Rectal smooth muscle tissue (tissue), 1 donor: ENCODE results near the gene CDC42.
A peak's percentile ranks its signal among the peaks of the same experiment; 100 is the strongest.
"Not testable (repeated sequence)": the region's sequence is repeated elsewhere in the genome, so short reads cannot be mapped to it uniquely, and the experiment has no call there.

Source experiments
- H3K27ac ChIP-seq: one replicate; pipeline ENCODE4 v1.7.0; 2013; ENCODE audit warnings: low read depth, low read length, inconsistent platforms
- H3K27me3 ChIP-seq: one replicate; pipeline ENCODE4 v1.7.0; 2013; ENCODE audit warnings: low read length; ENCODE audit not compliant: control insufficient read depth, insufficient read depth
- H3K36me3 ChIP-seq: one replicate; pipeline ENCODE4 v1.7.0; 2013; ENCODE audit warnings: low read length; ENCODE audit not compliant: control insufficient read depth, insufficient read depth
- H3K4me1 ChIP-seq: one replicate; pipeline ENCODE4 v1.7.0; 2013; ENCODE audit warnings: low read length; ENCODE audit not compliant: control insufficient read depth, insufficient read depth
- H3K4me3 ChIP-seq: one replicate; pipeline ENCODE4 v1.7.0; 2013; ENCODE audit warnings: low read length
- H3K9ac ChIP-seq: one replicate; pipeline ENCODE4 v1.7.0; 2013; ENCODE audit warnings: low read length

The CDC42 gene

GRCh38 chr1:22052115-22053016, at the start of gene CDC42:
TSS of gene CDC42 (plus strand) at chr1:22052709. CDS start at chr1:22078479, 25,770 bp downstream.
- peak within 1 kb of the TSS; percentile 59 for H3K9ac ChIP-seq
- H3K27me3 ChIP-seq = no peaks in the 10 kb centered on the region
- H3K36me3 ChIP-seq = no peaks in the 10 kb centered on the region
- H3K4me1 ChIP-seq = peaks cover 15% of the 10 kb centered on the region
- peak within 1 kb of the TSS; percentile 99 for H3K27ac ChIP-seq
- H3K4me3 ChIP-seq = peak within 1 kb of the TSS; percentile 83

GRCh38 chr1:22002875-22003274, 49.6 kb upstream of the CDC42 start:
- not testable (repeated sequence) for H3K9ac ChIP-seq, H3K4me1 ChIP-seq, H3K36me3 ChIP-seq, H3K27ac ChIP-seq, H3K4me3 ChIP-seq, H3K27me3 ChIP-seq

GRCh38 chr1:22003959-22004358, 48.5 kb upstream of the CDC42 start:
- not testable (repeated sequence) for H3K4me1 ChIP-seq, H3K9ac ChIP-seq, H3K27ac ChIP-seq, H3K36me3 ChIP-seq, H3K27me3 ChIP-seq, H3K4me3 ChIP-seq

GRCh38 chr1:22005261-22006149, 47.0 kb upstream of the CDC42 start:
- H3K4me1 ChIP-seq, H3K27me3 ChIP-seq, H3K27ac ChIP-seq, H3K9ac ChIP-seq, H3K4me3 ChIP-seq, H3K36me3 ChIP-seq: not testable (repeated sequence)

- H3K4me1 ChIP-seq, H3K9ac ChIP-seq, H3K27me3 ChIP-seq, H3K4me3 ChIP-seq, H3K27ac ChIP-seq, H3K36me3 ChIP-seq: not testable (repeated sequence)
These were observed 45.8 kb upstream of the CDC42 start for GRCh38 chr1:22006736-22007135.

- H3K4me3 ChIP-seq, H3K36me3 ChIP-seq, H3K27me3 ChIP-seq, H3K9ac ChIP-seq, H3K4me1 ChIP-seq, H3K27ac ChIP-seq: not testable (repeated sequence)
These were observed 45.2 kb upstream of the CDC42 start for GRCh38 chr1:22007262-22007661.

GRCh38 chr1:22009566-22009965, 42.9 kb upstream of the CDC42 start:
- not testable (repeated sequence) for H3K4me1 ChIP-seq, H3K4me3 ChIP-seq, H3K36me3 ChIP-seq

GRCh38 chr1:22012752-22013151, 39.8 kb upstream of the CDC42 start:
- not testable (repeated sequence) for H3K4me3 ChIP-seq, H3K27me3 ChIP-seq, H3K4me1 ChIP-seq, H3K36me3 ChIP-seq, H3K9ac ChIP-seq, H3K27ac ChIP-seq

More at GRCh38 chr1:22009566-22009965, 42.9 kb upstream of the CDC42 start:
- not testable (repeated sequence) for H3K27ac ChIP-seq, H3K9ac ChIP-seq, H3K27me3 ChIP-seq

GRCh38 chr1:22014575-22015206, 37.8 kb upstream of the CDC42 start:
- H3K27me3 ChIP-seq, H3K36me3 ChIP-seq, H3K27ac ChIP-seq, H3K4me3 ChIP-seq, H3K9ac ChIP-seq, H3K4me1 ChIP-seq: not testable (repeated sequence)

GRCh38 chr1:22018583-22019559, 33.6 kb upstream of the CDC42 start:
- Histone ChIP-seq H3K36me3 (no peaks in the 10 kb centered on the region), H3K27ac (no peak overlapping the region), H3K9ac (no peak overlapping the region), H3K4me3 (no peak overlapping the region), H3K27me3 (no peaks in the 10 kb centered on the region), H3K4me1 (no peaks in the 10 kb centered on the region)

- Histone ChIP-seq H3K4me1 (peaks cover 5% of the 10 kb centered on the region), H3K36me3 (no peaks in the 10 kb centered on the region), H3K27me3 (no peaks in the 10 kb centered on the region), H3K27ac (no peak overlapping the region), H3K9ac (no peak overlapping the region), H3K4me3 (no peak overlapping the region)
These were observed 31.4 kb upstream of the CDC42 start for GRCh38 chr1:22021061-22021460.
